Left renal cortex interstitium (tissue), 4 donors: Measurements from ENCODE around the gene STAT4. TPM values are rescaled to one million over a fixed set of nuclear protein-coding genes. Genes with fewer than 3 reads are reported as not detected.
A peak's percentile ranks its signal among the peaks of the same experiment; 100 is the strongest.

Source experiments
- DNase-seq, 4 donors: peaks; one replicate each; pipeline ENCODE4 v3.0.0-alpha.2; 2013; ENCODE audit warnings: low read depth in 4 of 4, low spot score in 2 of 4, missing footprints in 1 of 4
- polyA plus RNA-seq, 4 donors: library from polyadenylated mRNA; unstranded; fragments of 120-200 nt; gene quantifications; one replicate each; pipeline ENCODE4 v1.2.1, GENCODE V29; 2013; ENCODE audit not compliant: insufficient read length in 4 of 4

Gene STAT4
- polyA plus RNA-seq, 4 donors: 8.1 to 13.1 (median 9.3) TPM

DNA sequence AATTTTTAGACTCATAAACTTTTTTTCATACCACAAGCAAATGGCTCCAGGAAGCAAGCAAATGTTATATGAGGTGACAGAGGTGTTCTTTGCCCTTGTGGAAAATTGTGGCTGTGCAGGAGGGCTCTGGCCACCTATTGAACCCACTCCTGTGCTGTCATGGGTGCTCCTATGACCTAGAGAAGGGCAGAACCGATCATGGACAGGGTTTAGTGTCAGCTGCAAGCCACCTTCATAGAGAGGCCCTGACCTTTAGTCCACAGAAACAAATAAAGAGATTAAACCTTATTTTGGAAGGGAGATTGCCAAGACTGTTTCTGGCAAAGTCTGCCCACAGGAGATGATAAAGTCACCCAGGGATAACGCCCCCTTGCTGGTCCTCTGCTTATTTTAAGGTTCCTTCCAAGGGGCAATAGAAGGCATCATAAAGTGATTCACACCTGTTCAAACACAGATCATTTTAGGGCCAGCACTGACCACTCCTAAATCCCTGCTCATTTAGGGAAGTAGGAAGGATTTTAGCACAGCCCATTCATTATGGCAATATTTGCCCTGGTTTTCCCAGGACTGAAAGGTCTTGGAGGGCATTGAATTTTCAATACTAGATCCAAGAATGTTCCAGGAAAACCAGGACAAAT lies 26.1 kb upstream of the STAT4 start:
- no peak for DNase-seq

- no peak for DNase-seq
Measured at GRCh38 chr2:191176305-191176704, 25.5 kb upstream of the STAT4 start.

DNA sequence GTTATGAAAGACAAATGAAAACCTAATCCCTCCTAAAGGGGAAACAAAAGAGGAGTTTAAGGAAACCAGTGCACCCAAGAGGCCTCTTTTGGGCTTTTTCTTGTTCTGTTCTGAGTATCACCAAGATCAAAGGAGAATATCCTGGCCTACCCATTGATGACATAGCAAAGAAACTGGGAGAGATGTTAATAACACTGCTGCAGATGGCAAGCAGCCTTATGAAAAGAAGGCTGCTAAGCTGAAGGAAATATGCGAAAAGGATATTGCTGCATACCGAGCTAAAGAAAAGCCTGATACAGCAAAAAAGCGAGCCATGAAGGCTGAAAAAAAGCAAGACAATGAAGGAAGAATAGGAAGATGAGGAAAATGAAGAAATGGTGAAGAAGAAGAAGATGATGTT lies 23.6 kb upstream of the STAT4 start:
- no peak for DNase-seq

DNA sequence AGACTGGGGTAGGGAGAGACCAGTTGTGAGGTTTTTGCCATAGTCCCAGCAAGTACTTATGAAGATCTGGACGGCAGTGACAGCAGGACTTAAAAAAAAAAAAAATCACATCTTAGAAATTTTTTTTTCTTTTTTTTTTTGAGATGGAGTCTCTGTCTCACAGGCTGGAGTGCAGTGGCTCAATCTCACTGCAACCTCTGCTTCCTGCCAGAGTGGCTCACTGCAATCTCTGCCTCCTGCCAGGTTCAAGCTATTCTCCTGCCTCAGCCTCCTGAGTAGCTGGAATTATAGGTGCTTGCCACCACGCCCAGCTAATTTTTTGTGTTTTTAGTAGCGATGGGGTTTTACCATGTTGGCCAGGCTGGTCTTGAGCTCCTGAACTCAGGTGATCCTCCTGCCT lies 22.4 kb upstream of the STAT4 start:
- DNase-seq: no peak

GRCh38 chr2:191171708-191172355 lies 21.0 kb upstream of the STAT4 start:
- no peak for DNase-seq

DNA sequence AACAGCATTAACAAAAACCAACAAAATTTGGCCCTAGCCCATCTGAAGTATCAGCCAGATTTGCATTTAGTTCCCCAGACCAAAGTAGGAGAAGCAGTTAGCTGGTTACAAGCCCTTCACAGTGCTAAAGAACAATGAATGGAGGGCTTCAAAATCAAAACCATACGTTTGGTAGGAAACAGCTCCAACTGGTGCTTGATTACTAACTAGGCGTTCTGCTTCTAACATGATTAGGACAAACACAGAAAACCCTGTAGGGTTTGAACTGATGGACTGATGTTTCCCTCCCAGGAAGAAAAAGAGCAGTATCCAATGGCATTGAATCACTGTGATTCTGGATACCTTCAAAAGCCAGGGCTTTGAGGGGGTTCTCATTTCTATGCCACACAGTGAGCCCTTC lies 20.5 kb upstream of the STAT4 start:
- DNase-seq: no peak

DNA sequence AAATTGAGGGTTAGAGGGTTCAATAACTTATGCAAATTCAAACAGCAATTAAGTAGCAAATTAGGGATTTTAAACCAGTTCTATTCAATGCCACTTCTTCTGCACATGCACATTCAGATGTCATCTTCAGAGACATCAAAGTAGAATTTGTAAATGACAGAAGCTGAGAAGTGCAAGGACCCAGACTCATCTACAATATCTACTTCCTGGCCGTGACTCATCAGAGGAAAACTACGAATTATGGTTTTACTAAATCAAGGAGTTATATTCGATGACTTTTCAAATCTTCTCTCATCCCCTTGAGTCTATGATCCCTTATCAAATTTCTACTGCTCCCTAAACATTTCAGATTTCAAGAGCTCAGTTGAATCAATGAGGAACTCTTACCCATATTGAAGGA lies 20.0 kb upstream of the STAT4 start:
- no peak for DNase-seq

GRCh38 chr2:191170301-191170636 lies 19.5 kb upstream of the STAT4 start:
- no peak for DNase-seq

GRCh38 chr2:191169456-191170300 lies 18.9 kb upstream of the STAT4 start:
- no peak for DNase-seq

GRCh38 chr2:191167766-191168165 lies 17.0 kb upstream of the STAT4 start:
- DNase-seq: peak in 1 of 4 donors; percentile 25

- DNase-seq: no peak
Measured at GRCh38 chr2:191166756-191167445, 16.1 kb upstream of the STAT4 start.

DNA sequence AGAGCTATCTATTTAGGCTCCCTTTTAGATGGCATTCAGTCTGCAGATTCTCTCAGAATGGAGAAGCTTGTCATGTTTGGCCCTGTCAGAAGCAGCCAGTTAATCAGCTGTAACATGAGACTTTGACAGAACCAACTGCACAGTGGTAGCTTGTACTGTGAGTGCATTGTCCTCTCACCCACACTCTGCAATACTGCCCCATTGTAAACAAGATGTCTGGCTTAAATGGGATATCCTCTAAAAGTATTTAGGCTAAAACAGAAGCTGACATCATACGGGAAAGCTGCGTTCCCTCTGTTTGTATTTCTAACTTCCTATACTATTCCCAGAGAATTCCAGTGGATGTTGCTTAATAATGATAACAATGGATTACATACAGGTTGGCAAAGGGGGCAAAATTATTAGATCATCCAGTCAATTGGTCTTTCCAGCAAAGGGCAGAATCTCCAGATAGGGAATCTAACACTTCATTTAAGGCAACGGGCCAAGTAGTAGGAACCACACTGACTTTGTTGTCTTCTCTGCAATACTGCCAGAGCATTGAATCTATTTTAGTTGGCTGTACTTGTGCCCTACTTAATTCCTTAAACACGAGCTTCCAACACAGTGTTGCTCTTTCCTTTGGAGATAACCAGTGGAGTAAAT lies 15.4 kb upstream of the STAT4 start:
- DNase-seq: peak in 1 of 4 donors; percentile 29

- DNase-seq: peak in 1 of 4 donors; percentile 37
Measured at GRCh38 chr2:191165176-191165643, 14.4 kb upstream of the STAT4 start.

GRCh38 chr2:191158747-191159146 lies 8.0 kb upstream of the STAT4 start:
- DNase-seq: no peak

- no peak for DNase-seq
Measured at GRCh38 chr2:191158193-191158592, 7.4 kb upstream of the STAT4 start.

- no peak for DNase-seq
Measured at GRCh38 chr2:191155608-191156071, 4.8 kb upstream of the STAT4 start.

- no peak for DNase-seq
Measured at GRCh38 chr2:191153716-191154115, 2.9 kb upstream of the STAT4 start.

GRCh38 chr2:191152482-191153240 lies 1.9 kb upstream of the STAT4 start:
- DNase-seq: no peak

GRCh38 chr2:191151331-191151730 lies 537 bp upstream of the STAT4 start:
- no peak for DNase-seq

DNA sequence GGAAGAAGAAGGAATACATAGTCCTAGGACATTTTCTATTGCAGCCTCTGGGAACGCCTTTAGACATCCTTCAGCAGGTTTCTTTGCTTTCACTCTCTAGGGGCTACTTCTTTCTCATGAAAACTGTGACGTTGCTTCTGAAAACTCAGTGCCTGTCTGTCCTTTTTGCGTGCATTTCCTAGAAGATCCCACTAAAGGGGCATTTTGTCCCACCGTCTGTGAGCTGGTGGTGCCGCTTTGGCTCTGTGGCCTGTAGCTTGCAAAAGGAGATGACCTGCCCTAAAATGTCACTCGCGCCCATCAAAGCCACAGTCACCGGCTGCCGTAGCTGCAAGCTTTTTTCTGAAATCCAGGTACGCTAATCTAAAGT lies 579 bp downstream of the STAT4 start:
- DNase-seq: no peak
